Superior temporal gyrus (tissue), 1 donor: Measurements from ENCODE around the gene SLAMF7.

Source experiments
- DNase-seq: peaks from one replicate; pipeline ENCODE4 v3.0.0-alpha.2; 2016; ENCODE audit errors: extremely low spot score

SLAMF7 gene

GRCh38 chr1:160800645-160801408 is 61.8 kb downstream of the SLAMF7 start:
- no peak for DNase-seq

GRCh38 chr1:160801836-160802580 is 63.0 kb downstream of the SLAMF7 start:
- no peak for DNase-seq
